Skeletal muscle tissue (tissue), 4 donors: Measurements from ENCODE around the gene MFAP3. TPM values are rescaled to one million over a fixed set of nuclear protein-coding genes. Genes with fewer than 3 reads are reported as not detected.
"Not testable (repeated sequence)": the region's sequence is repeated elsewhere in the genome, so short reads cannot be mapped to it uniquely, and the experiment has no call there.

Experiments
- H3K27ac ChIP-seq: one replicate; pipeline ENCODE4 v1.7.0; 2013; ENCODE audit warnings: mild to moderate bottlenecking, low read depth, low read length, inconsistent platforms
- H3K27me3 ChIP-seq, 3 donors: one replicate each; pipeline ENCODE4 v1.7.0; 2013; ENCODE audit warnings: low read length in 3 of 3; ENCODE audit not compliant: control insufficient read depth in 3 of 3, insufficient read depth in 3 of 3
- H3K36me3 ChIP-seq, 3 donors: one replicate each; pipeline ENCODE4 v1.7.0; 2013; ENCODE audit warnings: low read length in 3 of 3; ENCODE audit not compliant: control insufficient read depth in 3 of 3, insufficient read depth in 3 of 3
- H3K4me1 ChIP-seq, 3 donors: one replicate each; pipeline ENCODE4 v1.7.0; 2013; ENCODE audit warnings: low read length in 3 of 3, mild to moderate bottlenecking in 3 of 3; ENCODE audit not compliant: control insufficient read depth in 3 of 3, insufficient read depth in 3 of 3
- H3K4me3 ChIP-seq, 3 donors: one replicate each; pipeline ENCODE4 v1.7.0; 2013; ENCODE audit warnings: low read length in 3 of 3
- H3K9ac ChIP-seq, 3 donors: one replicate each; pipeline ENCODE4 v1.7.0; 2013; ENCODE audit warnings: low read length in 3 of 3, mild to moderate bottlenecking in 3 of 3, moderate library complexity in 2 of 3, low read depth in 1 of 3
- H3K9me3 ChIP-seq, 3 donors: one replicate each; pipeline ENCODE4 v1.7.0; 2013; ENCODE audit warnings: low read length in 3 of 3; ENCODE audit not compliant: control insufficient read depth in 3 of 3
- total RNA-seq: library from RNA; depleted of rRNA; stranded (reverse); fragments of >200 nt; gene quantifications from one replicate; pipeline ENCODE4 v1.2.3, GENCODE V29; 2014
- donor health status: Osteomylitis.

Gene MFAP3
- total RNA-seq, 1 donor from 2014 or later = 69.9 TPM

DNA sequence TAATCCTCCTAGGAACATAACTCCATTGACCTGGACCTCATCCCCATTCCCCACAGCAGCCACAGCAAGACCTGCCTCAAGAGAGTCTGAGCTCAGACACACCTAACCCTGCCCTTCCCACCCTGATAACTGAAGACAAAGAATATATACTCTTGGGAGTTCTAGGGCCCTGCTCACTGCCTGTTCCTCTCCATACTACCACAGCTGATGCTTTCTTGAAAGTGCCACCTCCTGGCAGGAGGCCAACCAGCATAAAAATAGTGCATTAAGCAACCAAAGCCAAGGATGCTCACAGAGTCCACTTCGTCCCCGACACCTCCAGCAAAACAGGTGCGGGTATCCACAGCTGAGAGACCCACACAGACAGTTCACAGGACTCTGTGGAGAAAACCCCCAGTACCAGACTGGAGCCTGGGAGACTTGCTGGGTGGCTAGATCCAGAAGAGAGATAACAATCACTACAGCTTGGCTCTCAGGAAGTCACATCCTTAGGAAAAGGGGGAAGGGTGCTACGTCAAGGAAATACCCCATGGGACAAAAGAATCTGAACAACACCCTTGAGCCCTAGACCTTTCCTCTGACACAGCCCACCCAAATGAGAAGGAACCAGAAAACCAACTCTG is 23.6 kb upstream of the MFAP3 start:
- no peak overlapping the region for H3K4me3 ChIP-seq
- H3K27ac ChIP-seq = no peak overlapping the region
- H3K4me1 ChIP-seq = no peaks in the 10 kb centered on the region
- H3K27me3 ChIP-seq = no peaks in the 10 kb centered on the region
- peaks cover 0 to 20% (median 13%) of the 10 kb centered on the region in 3 donors for H3K36me3 ChIP-seq
- H3K9ac ChIP-seq = no peak overlapping the region
- no peaks in the 10 kb centered on the region for H3K9me3 ChIP-seq

DNA sequence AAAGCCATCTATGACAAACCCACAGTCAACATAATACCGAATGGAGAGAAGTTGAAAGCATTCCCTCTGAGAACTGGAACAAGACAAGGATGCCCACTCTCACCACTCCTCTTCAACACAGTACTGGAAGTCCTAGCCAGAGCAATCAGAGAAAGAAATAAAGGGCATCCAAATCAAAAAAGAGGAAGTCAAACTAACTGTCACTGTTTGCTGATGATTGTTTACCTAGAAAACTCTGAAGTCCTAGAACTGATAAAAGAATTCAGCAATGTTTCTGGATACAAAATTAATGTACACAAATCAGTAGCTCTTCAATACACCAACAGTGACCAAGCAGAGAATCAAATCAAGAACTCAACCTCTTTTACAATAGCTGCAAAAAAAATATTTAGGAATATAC is 19.8 kb upstream of the MFAP3 start:
- H3K4me3 ChIP-seq, H3K9me3 ChIP-seq, H3K9ac ChIP-seq, H3K27me3 ChIP-seq, H3K27ac ChIP-seq, H3K4me1 ChIP-seq: not testable (repeated sequence)
- H3K36me3 ChIP-seq = peaks cover 0 to 15% (median 4%) of the 10 kb centered on the region in 3 donors

DNA sequence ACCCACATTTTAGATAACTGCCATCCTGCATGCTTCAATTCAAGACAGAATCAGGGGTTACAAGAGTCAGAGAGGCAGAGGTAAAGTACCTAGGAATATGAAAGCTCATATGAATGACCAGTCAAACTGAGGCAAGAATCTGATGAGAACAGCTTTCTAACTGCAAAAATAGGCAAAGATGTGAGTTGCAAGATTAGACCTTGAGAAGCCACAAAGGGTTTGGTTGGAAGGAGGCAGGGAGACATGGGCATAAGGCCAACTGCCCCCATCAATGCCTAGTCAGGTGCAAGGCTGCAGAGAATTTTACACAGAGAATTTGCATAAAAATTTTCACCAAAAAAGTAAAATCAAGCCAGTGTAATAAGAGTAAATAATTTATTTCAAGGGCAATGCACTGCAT is 12.8 kb upstream of the MFAP3 start:
- no peaks in the 10 kb centered on the region for H3K27me3 ChIP-seq
- no peak overlapping the region for H3K4me3 ChIP-seq
- H3K9ac ChIP-seq = no peak overlapping the region
- no peaks in the 10 kb centered on the region for H3K4me1 ChIP-seq
- H3K9me3 ChIP-seq = no peaks in the 10 kb centered on the region
- peaks cover 11 to 40% (median 29%) of the 10 kb centered on the region in 3 donors for H3K36me3 ChIP-seq
- no peak overlapping the region for H3K27ac ChIP-seq

DNA sequence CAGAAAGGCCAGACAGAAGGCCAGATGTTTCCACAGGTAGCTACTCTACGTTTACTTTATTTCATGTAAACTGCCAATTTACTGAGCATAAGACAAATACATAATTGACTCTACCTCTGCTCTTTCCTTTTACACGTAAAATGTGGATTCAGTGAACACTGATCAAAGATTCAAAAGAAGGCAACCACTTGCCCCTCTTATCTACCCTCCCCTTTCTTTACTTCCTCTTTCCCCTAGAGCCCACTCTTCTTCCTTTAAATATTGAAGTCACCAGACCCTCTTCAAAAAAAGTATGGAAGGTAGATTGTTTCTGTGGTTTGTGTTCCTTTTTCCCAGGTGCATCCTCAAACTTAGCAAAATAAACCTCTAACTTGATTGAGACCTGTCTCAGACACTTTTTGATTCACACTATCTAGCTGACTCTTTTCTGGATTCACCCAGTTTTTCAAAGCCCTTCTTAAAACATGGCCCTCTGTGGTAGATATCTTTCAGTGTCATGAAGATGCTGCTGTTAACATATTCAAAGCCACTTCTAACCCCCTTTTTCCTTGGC is 6.8 kb upstream of the MFAP3 start:
- Histone ChIP-seq H3K4me3 (no peak overlapping the region), H3K4me1 (peaks cover 0 to 3% (median 0%) of the 10 kb centered on the region in 3 donors), H3K9me3 (no peaks in the 10 kb centered on the region), H3K27ac (no peak overlapping the region), H3K36me3 (peaks cover 6 to 30% (median 20%) of the 10 kb centered on the region in 3 donors), H3K9ac (no peak overlapping the region), H3K27me3 (no peaks in the 10 kb centered on the region)

DNA sequence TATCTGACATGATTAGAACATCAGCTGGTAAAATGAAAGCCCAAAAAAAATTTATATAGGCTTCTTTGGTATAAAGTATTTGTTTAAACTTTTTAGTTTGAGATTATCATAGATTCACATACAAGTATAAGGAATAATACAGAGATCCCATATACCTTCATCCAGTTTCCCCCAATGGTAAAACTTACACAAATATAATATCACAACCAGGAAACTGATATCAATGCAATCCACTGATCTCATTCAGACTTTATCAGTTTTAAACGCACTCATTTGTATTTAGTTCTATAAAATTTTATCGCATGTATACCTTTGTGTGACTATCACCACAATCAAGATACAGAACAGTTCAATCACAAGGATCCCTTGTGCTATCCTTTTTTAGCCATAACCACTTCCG is 3.8 kb upstream of the MFAP3 start:
- H3K4me1 ChIP-seq = peaks cover 0 to 14% (median 3%) of the 10 kb centered on the region in 3 donors
- no peak overlapping the region for H3K9ac ChIP-seq
- no peak overlapping the region for H3K4me3 ChIP-seq
- peaks cover 0 to 19% (median 5%) of the 10 kb centered on the region in 3 donors for H3K36me3 ChIP-seq
- H3K27ac ChIP-seq = no peak overlapping the region
- H3K27me3 ChIP-seq = no peaks in the 10 kb centered on the region
- no peaks in the 10 kb centered on the region for H3K9me3 ChIP-seq

DNA sequence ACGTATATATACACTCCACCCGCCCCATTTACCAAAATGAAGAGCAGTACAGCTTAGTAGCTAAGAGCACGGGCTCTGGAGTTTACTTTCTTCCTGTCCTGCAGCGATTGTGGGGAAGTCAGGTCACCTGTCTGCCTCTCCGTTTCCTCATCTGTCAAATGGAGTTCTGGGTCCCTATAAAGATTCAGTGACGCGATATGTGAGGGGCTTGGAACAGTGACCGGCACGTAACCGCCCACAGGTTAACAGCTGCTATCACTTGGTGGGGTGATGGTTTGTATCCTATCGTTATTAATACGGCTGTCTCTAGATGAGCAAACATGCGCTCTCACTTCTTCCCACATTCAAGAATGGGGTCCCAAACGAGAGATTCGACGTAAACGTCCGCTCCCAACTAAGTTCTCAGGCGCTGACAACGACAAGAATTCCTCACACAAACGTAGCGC is 483 bp upstream of the MFAP3 start:
- H3K4me1 ChIP-seq = peaks cover 0 to 20% (median 9%) of the 10 kb centered on the region in 3 donors
- peak overlapping the region; percentile 91 to 98 (median 96) for H3K9ac ChIP-seq

DNA sequence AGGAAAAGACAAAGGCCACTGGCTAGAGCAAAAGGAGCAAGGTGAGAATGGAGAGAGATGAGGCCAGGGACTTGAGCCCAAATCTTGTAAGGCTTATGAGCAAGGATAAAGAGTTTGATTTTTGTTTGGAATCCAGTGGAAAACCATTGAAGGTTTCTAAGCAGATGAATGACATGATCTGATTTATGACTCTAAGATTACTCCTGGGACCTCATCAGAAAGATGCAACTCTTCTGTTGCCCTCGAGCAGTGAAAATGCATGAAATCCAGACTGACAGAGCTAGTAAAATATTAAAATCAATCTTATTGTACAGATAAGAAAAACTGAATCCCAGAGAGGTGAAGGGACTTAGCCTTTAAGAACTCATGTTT is 677 bp downstream of the MFAP3 start:
- H3K4me3 ChIP-seq = peak overlapping the region; percentile 92 to 99 (median 98)
- H3K9ac ChIP-seq = peak overlapping the region; percentile 91 to 98 (median 96)
- peak overlapping the region; percentile 93 for H3K27ac ChIP-seq
- H3K36me3 ChIP-seq = no peaks in the 10 kb centered on the region
- no peaks in the 10 kb centered on the region for H3K27me3 ChIP-seq
- no peaks in the 10 kb centered on the region for H3K9me3 ChIP-seq
- peaks cover 0 to 23% (median 16%) of the 10 kb centered on the region in 3 donors for H3K4me1 ChIP-seq

More for the DNA sequence above, 483 bp upstream of the MFAP3 start:
- Histone ChIP-seq H3K36me3 (peaks cover 0 to 2% (median 0%) of the 10 kb centered on the region in 3 donors), H3K27ac (peak overlapping the region; percentile 93), H3K4me3 (peak overlapping the region; percentile 92 to 99 (median 98)), H3K27me3 (no peaks in the 10 kb centered on the region), H3K9me3 (no peaks in the 10 kb centered on the region)

DNA sequence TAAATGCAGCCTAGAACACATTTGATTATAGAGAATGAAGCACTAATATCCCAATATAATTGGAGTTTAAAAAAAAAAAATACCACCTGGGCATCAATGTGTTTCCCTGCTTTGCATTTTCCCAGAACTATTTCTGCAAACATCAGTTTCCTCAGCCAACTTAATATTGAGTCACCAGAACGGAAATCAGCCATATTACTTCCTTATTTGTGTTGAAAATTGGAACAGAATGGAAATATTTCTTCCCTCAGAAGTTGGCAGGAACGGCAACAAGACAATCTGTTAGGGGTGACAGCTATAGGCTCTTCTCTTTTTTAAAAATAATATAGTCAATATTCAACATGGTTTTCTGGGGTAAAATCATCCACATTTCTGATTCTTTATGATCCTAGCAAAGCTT is 4.0 kb downstream of the MFAP3 start:
- peak overlapping the region; percentile 64 for H3K27ac ChIP-seq
- H3K9ac ChIP-seq = no peak overlapping the region

DNA sequence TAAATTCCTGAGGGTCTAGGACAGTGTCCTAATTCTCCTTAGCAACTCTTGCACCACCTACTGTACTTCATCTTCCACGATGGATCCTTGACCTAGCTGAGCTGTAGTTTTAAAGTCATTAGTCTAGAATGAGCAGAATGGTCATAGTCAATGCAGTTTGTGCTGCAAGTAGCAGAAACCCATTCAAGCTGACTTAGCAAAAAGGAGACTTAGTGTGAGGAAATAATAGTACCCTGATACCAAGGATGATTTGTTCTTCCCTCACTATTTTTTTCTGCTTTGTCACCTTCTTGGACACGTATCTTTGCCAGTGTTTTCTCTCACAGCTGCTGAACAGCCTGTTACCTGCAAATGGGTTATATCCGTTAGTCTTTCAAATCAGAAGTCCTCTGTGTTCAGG is 5.3 kb downstream of the MFAP3 start:
- no peak overlapping the region for H3K9ac ChIP-seq
- H3K4me1 ChIP-seq = peaks cover 2 to 32% (median 30%) of the 10 kb centered on the region in 3 donors
- no peak overlapping the region for H3K4me3 ChIP-seq
- no peaks in the 10 kb centered on the region for H3K27me3 ChIP-seq
- no peaks in the 10 kb centered on the region for H3K36me3 ChIP-seq
- no peak overlapping the region for H3K27ac ChIP-seq
- H3K9me3 ChIP-seq = no peaks in the 10 kb centered on the region

More for the DNA sequence above, 4.0 kb downstream of the MFAP3 start:
- H3K27me3 ChIP-seq = no peaks in the 10 kb centered on the region
- H3K4me1 ChIP-seq = peaks cover 2 to 33% (median 29%) of the 10 kb centered on the region in 3 donors
- H3K36me3 ChIP-seq = no peaks in the 10 kb centered on the region
- H3K9me3 ChIP-seq = no peaks in the 10 kb centered on the region
- H3K4me3 ChIP-seq = no peak overlapping the region

DNA sequence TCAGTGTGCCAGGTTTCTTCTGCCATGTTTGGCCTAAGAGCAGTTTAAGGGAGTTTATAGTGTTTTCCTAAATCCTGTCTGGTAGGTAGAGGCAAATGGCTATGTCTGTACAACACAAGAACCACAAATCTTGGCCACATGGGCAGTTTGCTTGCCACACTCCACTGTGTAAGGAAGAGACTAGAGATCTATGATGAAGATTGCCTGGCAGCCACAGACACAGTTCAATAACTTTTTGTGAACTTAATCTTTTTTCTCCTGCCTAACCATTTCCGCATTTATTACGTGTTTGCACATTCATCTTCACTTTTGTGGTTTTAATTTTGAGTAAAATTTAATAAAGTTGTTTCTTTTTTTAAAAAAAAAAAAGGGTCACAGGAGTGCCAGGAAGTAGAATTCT is 5.8 kb downstream of the MFAP3 start:
- Histone ChIP-seq H3K9me3 (no peaks in the 10 kb centered on the region), H3K36me3 (no peaks in the 10 kb centered on the region), H3K4me1 (peaks cover 2 to 28% (median 27%) of the 10 kb centered on the region in 3 donors), H3K9ac (no peak overlapping the region), H3K4me3 (no peak overlapping the region), H3K27ac (no peak overlapping the region), H3K27me3 (no peaks in the 10 kb centered on the region)
